ENCODE measurements around the gene GRM5.

GRM5 gene

GRCh38 chr11:88491674-88492073 lies 574.1 kb downstream of the GRM5 start:
- in situ Hi-C loops (cut with HindIII; ENCODE audit: low sequenced_read_pairs): no loop called here
- no peak for TF ChIP-seq CTCF (IDR thresholded peaks at IDR 0.05; ENCODE audit: low read depth, low read length)
- no peak overlapping the region for H3K4me3 ChIP-seq (ENCODE audit: low read depth, low read length)
- DNase-seq (ENCODE audit: low read depth, low spot score): no peak

GRCh38 chr11:88489030-88489429 lies 576.8 kb downstream of the GRM5 start:
- no peak overlapping the region for H3K4me3 ChIP-seq (ENCODE audit: low read depth, low read length)

DNA sequence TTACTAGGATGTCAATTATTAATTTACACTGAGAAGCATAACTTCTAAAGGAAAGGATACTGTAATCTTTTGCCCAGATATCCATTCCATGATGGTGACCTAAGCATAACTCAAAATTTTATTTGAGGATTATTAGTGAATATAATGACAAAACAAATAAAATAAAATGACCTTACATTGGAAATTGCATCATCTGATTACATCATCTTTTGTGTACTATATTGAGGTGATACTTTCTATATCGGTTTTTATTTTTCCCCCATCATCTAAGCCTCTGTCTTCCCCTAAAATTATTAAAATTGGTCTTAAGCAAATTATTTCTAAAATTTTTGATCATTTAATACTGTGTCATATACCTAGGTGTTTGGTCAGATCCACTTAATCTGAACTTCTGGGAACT lies 578.1 kb downstream of the GRM5 start:
- in situ Hi-C loops (cut with HindIII; ENCODE audit: low sequenced_read_pairs): no loop called here
- no peak overlapping the region for H3K4me3 ChIP-seq (ENCODE audit: low read depth, low read length)

More at GRCh38 chr11:88489030-88489429, 576.8 kb downstream of the GRM5 start:
- TF ChIP-seq CTCF (IDR thresholded peaks at IDR 0.05; ENCODE audit: low read depth, low read length): no peak
- peak; percentile 42 for DNase-seq (ENCODE audit: low read depth, low spot score)
- in situ Hi-C loops (cut with HindIII; ENCODE audit: low sequenced_read_pairs): no loop called here

DNA sequence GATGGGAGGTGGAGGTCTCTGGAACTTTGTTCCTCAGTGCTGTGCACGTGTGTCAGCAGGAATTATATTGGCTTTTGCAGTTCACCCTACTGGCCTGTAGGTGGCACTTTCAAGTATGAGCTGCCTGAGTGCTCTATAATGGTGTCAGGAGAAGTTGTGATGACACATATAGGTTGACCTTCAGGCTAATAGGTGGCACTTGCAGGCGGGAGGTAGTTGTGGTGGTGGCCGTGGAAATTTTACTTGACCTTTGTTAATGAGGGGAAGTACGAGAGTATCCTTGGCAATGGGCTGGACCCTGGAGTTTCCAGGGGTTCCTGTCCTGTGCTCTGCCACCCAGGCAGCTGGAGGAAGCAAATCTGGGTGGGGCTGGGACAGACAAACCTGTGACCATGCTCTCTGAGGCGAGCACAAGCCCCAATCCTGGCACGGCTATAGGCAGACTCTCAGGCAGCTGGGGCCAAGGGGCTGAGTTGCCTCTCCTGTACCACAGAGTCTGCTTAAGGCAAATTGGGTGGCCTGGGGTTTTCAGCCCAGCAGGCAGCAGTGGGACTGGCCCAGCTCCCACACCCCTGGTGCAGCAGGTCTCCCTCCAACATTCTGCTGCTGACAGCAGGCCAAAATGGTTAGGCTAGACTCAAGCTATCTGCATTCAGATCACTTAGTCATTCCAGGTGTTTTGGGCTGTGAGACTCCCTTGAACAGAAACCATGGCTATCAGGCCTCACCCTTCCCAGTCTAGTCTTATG lies 580.7 kb downstream of the GRM5 start:
- TF ChIP-seq CTCF (IDR thresholded peaks at IDR 0.05; ENCODE audit: low read depth, low read length): peak; percentile 68
- in situ Hi-C loops (cut with HindIII; ENCODE audit: low sequenced_read_pairs): no loop called here
- H3K4me3 ChIP-seq (ENCODE audit: low read depth, low read length): no peak overlapping the region
- DNase-seq (ENCODE audit: low read depth, low spot score): no peak

More for the DNA sequence above, 578.1 kb downstream of the GRM5 start:
- no peak for TF ChIP-seq CTCF (IDR thresholded peaks at IDR 0.05; ENCODE audit: low read depth, low read length)
- no peak for DNase-seq (ENCODE audit: low read depth, low spot score)

DNA sequence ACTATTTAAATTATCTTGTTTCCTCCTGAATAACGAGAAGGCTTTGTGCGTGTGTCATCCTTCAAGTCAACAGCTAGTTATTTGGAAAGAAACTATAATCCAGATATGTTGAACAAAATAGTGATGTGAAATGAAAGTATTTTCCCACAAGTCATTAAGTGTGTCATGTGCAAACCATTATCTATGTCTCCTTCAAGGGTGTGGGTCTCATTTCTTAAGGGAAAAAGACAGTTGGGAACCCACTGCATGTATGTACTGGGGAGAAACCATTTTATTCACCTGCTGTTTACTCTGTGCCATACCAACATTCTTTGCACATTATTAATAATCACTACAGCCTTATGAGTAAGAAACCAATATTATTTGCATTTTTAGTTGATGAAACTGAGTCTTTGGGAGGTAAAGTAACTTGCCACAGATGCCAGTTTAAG lies 582.9 kb downstream of the GRM5 start:
- no peak overlapping the region for H3K4me3 ChIP-seq (ENCODE audit: low read depth, low read length)
- in situ Hi-C loops (cut with HindIII; ENCODE audit: low sequenced_read_pairs): no loop called here
- peak; percentile 32 for DNase-seq (ENCODE audit: low read depth, low spot score)
- no peak for TF ChIP-seq CTCF (IDR thresholded peaks at IDR 0.05; ENCODE audit: low read depth, low read length)

- in situ Hi-C loops (cut with HindIII; ENCODE audit: low sequenced_read_pairs): no loop called here
Measured at GRCh38 chr11:88480223-88480622, 585.6 kb downstream of the GRM5 start.

More at GRCh38 chr11:88480223-88480622, 585.6 kb downstream of the GRM5 start:
- no peak overlapping the region for H3K4me3 ChIP-seq (ENCODE audit: low read depth, low read length)
- no peak for TF ChIP-seq CTCF (IDR thresholded peaks at IDR 0.05; ENCODE audit: low read depth, low read length)
- peak; percentile 86 for DNase-seq (ENCODE audit: low read depth, low spot score)

Measured in astrocyte of the spinal cord (primary cell).